ENCODE results near the gene DSCAM. TPM values are rescaled to one million over a fixed set of nuclear protein-coding genes. Genes with fewer than 3 reads are reported as not detected.

The DSCAM gene
- total RNA-seq, 2 experiments from 2014 or later: not detected

- Mint-ChIP-seq H3K4me3 (no peak overlapping the region), H3K36me3 (ENCODE audit: low read depth) (no peaks in the 10 kb centered on the region), H3K27me3 (no peaks in the 10 kb centered on the region), H3K27ac (no peak overlapping the region), H3K9me3 (no peaks in the 10 kb centered on the region), H3K4me1 (ENCODE audit: low read depth) (no peaks in the 10 kb centered on the region)
- ChIA-PET POLR2A (no interaction called here), CTCF (no interaction called here)
- TF ChIP-seq CTCF (IDR thresholded peaks at IDR 0.05): no peak
- intact Hi-C loops (cut with micrococcal nuclease): no loop called here
- no peak for DNase-seq
- ATAC-seq: no peak
Observed at GRCh38 chr21:40404396-40404800, 442.6 kb downstream of the DSCAM start.

DNA sequence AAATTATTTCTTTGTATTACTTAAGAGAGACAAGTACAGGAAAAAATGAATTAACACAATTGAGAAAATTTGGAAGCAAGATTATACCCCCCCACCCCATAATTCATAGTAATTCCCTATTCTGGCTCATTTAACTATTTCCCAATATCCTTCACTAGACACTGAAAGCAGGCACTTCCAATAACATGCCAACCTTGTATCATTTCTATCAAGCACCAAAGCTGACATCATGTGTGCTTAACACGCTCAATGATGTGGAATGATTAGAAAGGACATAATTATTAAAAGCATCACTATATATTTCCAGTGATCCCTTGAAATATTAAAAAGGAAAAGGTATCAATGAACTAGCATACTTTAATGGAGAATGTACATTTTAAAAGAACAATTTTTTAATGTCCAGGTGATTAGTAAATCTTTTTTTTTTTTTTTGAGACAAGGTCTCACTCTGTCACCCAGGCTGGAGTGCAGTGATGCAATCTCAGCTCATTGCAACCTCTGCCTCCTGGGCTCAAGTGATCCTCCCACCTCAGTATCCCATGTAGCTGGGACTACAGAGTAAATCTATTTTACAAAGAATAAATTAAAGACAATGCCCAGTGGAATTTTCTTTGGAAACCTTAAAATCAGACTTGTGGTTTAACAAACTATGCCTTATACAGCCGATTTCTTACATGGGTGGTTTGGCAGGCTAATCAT lies 443.9 kb downstream of the DSCAM start:
- Mint-ChIP-seq H3K4me3 (no peak overlapping the region), H3K27me3 (no peaks in the 10 kb centered on the region), H3K27ac (no peak overlapping the region), H3K36me3 (ENCODE audit: low read depth) (no peaks in the 10 kb centered on the region), H3K4me1 (ENCODE audit: low read depth) (no peaks in the 10 kb centered on the region), H3K9me3 (no peaks in the 10 kb centered on the region)
- no peak for ATAC-seq
- POLR2A ChIA-PET: no interaction called here
- intact Hi-C loops (cut with micrococcal nuclease): no loop called here
- DNase-seq: no peak
- CTCF ChIA-PET: no interaction called here
- TF ChIP-seq CTCF (IDR thresholded peaks at IDR 0.05): no peak

DNA sequence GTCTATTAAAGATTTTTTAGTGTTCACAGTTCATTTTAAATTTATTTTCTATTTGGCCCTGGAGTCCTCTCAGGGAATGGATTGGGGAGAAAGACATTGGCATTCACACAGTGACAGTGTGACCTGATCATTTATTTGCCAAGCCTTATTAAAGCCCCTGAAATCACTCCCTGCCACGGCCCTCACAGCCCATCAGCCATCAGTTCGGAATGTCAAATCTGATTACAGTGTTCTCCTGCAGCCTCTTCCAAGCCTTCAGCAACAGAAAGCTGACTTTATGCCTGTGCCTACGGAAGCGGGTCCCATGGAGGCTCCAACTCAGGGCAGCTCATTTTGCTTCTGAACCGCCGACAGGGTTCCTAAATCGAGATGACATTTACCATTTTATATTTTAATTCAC lies 451.2 kb downstream of the DSCAM start:
- H3K9me3 Mint-ChIP-seq: peaks cover 2% of the 10 kb centered on the region
- CTCF ChIA-PET: no interaction called here
- no peak for DNase-seq
- intact Hi-C loops (cut with micrococcal nuclease): no loop called here
- no peak overlapping the region for H3K4me3 Mint-ChIP-seq
- no peak for TF ChIP-seq CTCF (IDR thresholded peaks at IDR 0.05)
- no peaks in the 10 kb centered on the region for H3K4me1 Mint-ChIP-seq (ENCODE audit: low read depth)
- H3K36me3 Mint-ChIP-seq (ENCODE audit: low read depth): no peaks in the 10 kb centered on the region
- POLR2A ChIA-PET: no interaction called here
- no peaks in the 10 kb centered on the region for H3K27me3 Mint-ChIP-seq
- H3K27ac Mint-ChIP-seq: no peak overlapping the region
- ATAC-seq: no peak

GRCh38 chr21:40393066-40393465 lies 453.9 kb downstream of the DSCAM start:
- TF ChIP-seq CTCF (IDR thresholded peaks at IDR 0.05): no peak
- Mint-ChIP-seq H3K9me3 (peaks cover 2% of the 10 kb centered on the region), H3K27ac (no peak overlapping the region), H3K36me3 (ENCODE audit: low read depth) (no peaks in the 10 kb centered on the region), H3K4me3 (no peak overlapping the region), H3K4me1 (ENCODE audit: low read depth) (no peaks in the 10 kb centered on the region), H3K27me3 (peaks cover 2% of the 10 kb centered on the region)
- ATAC-seq (no peak), DNase-seq (no peak)
- intact Hi-C loops (cut with micrococcal nuclease): no loop called here
- POLR2A ChIA-PET: no interaction called here
- CTCF ChIA-PET: no interaction called here

GRCh38 chr21:40388046-40388445 lies 458.9 kb downstream of the DSCAM start:
- Mint-ChIP-seq H3K9me3 (no peaks in the 10 kb centered on the region), H3K4me3 (no peak overlapping the region), H3K27me3 (peaks cover 8% of the 10 kb centered on the region), H3K36me3 (ENCODE audit: low read depth) (no peaks in the 10 kb centered on the region), H3K4me1 (ENCODE audit: low read depth) (no peaks in the 10 kb centered on the region), H3K27ac (no peak overlapping the region)
- DNase-seq (no peak), ATAC-seq (no peak)
- intact Hi-C loops (cut with micrococcal nuclease): loop anchor here (5.0 kb wide), 1 partner anchor 246 kb away; no protein-coding TSS in a partner anchor
- ChIA-PET POLR2A (no interaction called here), CTCF (no interaction called here)
- no peak for TF ChIP-seq CTCF (IDR thresholded peaks at IDR 0.05)

Data from activated CD8-positive, alpha-beta T cell treated with anti-CD3 and anti-CD28 coated beads for 36 hours (primary cell).